Vagina (tissue), 2 donors: Measurements from ENCODE around the gene DYNC1I1. TPM values are rescaled to one million over a fixed set of nuclear protein-coding genes. Genes with fewer than 3 reads are reported as not detected.

Experiments
- DNase-seq, 2 donors: peaks; one replicate each; pipeline ENCODE4 v3.0.0-alpha.2; 2017; ENCODE audit errors: extremely low spot score in 2 of 2
- H3K27ac ChIP-seq: fragments of 200-600 bp; sonication (generic); one replicate; pipeline ENCODE4 v1.5.1; 2019
- H3K27me3 ChIP-seq: fragments of 200-600 bp; sonication (generic); one replicate; pipeline ENCODE4 v1.5.1; 2019
- H3K36me3 ChIP-seq, 2 donors: fragments of 200-600 bp; sonication (generic); one replicate each; pipeline ENCODE4 v1.5.1; 2017 to 2019
- H3K4me1 ChIP-seq: fragments of 200-600 bp; sonication (generic); one replicate; pipeline ENCODE4 v1.5.1; 2019
- H3K4me3 ChIP-seq, 2 donors: fragments of 200-600 bp; sonication (generic); 1 replicate in 1 of 2; 2 replicates in 1 of 2; pipeline ENCODE4 v1.5.1; 2016 to 2019
- H3K9me3 ChIP-seq: fragments of 200-600 bp; sonication (generic); one replicate; pipeline ENCODE4 v1.5.1; 2019
- CTCF ChIP-seq, 3 experiments: fragments of 450-650 bp in 2 of 3; fragments of 200-600 bp in 1 of 3; sonication (generic) in 1 of 3; IDR thresholded peaks; one replicate each; pipeline ENCODE4 v1.5.1; 2017 to 2019; ENCODE audit warnings: antibody characterized with exemption in 3 of 3, mild to moderate bottlenecking in 2 of 3, moderate library complexity in 2 of 3
- POLR2A ChIP-seq, 2 donors: fragments of 450-650 bp; IDR thresholded peaks; one replicate each; pipeline ENCODE4 v1.6.1; 2017; ENCODE audit warnings: antibody characterized with exemption in 2 of 2, mild to moderate bottlenecking in 2 of 2, moderate library complexity in 2 of 2
- POLR2AphosphoS5 ChIP-seq, 2 donors: sonication (generic); formaldehyde crosslinking; IDR thresholded peaks; one replicate each; pipeline ENCODE4 v1.9.0; 2017; ENCODE audit warnings: antibody characterized with exemption in 2 of 2, mild to moderate bottlenecking in 2 of 2, low read depth in 1 of 2; ENCODE audit not compliant: insufficient read depth in 1 of 2
- intact Hi-C: fragments of 100-400 bp; cut with DNase I; formaldehyde crosslinking; loops from one replicate; pipeline ENCODE4 v1.15.1; 2023
- total RNA-seq: library from RNA; depleted of rRNA; stranded (reverse); fragments of >200 nt; gene quantifications from one replicate; pipeline ENCODE4 v1.2.3, GENCODE V29; 2016

The DYNC1I1 gene
- total RNA-seq, 1 donor from 2014 or later, result 12.0 TPM

GRCh38 chr7:95874541-95875265, 102.3 kb downstream of the DYNC1I1 start:
- H3K4me3 ChIP-seq, result no peak overlapping the region
- no peak for TF ChIP-seq CTCF (IDR thresholded peaks at IDR 0.05)
- TF ChIP-seq POLR2A (IDR thresholded peaks at IDR 0.05), result no peak
- TF ChIP-seq POLR2AphosphoS5 (IDR thresholded peaks at IDR 0.05; ENCODE audit: insufficient read depth in 1 of 2, low read depth in 1 of 2), result no peak
- no peak overlapping the region for H3K27ac ChIP-seq
- H3K9me3 ChIP-seq, result no peaks in the 10 kb centered on the region
- H3K36me3 ChIP-seq, result no peaks in the 10 kb centered on the region
- DNase-seq, result no peak
- H3K4me1 ChIP-seq, result no peaks in the 10 kb centered on the region
- no peaks in the 10 kb centered on the region for H3K27me3 ChIP-seq
- intact Hi-C loops, result loop anchor here (5.0 kb wide), 1 partner anchor 152 kb away; no protein-coding TSS in a partner anchor

- no peak overlapping the region for H3K4me3 ChIP-seq
- intact Hi-C loops, result no loop called here
- no peaks in the 10 kb centered on the region for H3K36me3 ChIP-seq
- H3K27me3 ChIP-seq, result no peaks in the 10 kb centered on the region
- no peak for TF ChIP-seq POLR2A (IDR thresholded peaks at IDR 0.05)
- TF ChIP-seq POLR2AphosphoS5 (IDR thresholded peaks at IDR 0.05; ENCODE audit: insufficient read depth in 1 of 2, low read depth in 1 of 2), result no peak
- no peak overlapping the region for H3K27ac ChIP-seq
- no peak for DNase-seq
- no peaks in the 10 kb centered on the region for H3K9me3 ChIP-seq
- H3K4me1 ChIP-seq, result no peaks in the 10 kb centered on the region
Observed at GRCh38 chr7:95875519-95875918, 103.2 kb downstream of the DYNC1I1 start.

GRCh38 chr7:95878677-95879076, 106.3 kb downstream of the DYNC1I1 start:
- no peaks in the 10 kb centered on the region for H3K27me3 ChIP-seq

GRCh38 chr7:95881597-95881996, 109.2 kb downstream of the DYNC1I1 start:
- intact Hi-C loops, result no loop called here
- no peak for DNase-seq
- no peaks in the 10 kb centered on the region for H3K4me1 ChIP-seq
- no peak overlapping the region for H3K4me3 ChIP-seq
- H3K36me3 ChIP-seq, result no peaks in the 10 kb centered on the region
- TF ChIP-seq POLR2AphosphoS5 (IDR thresholded peaks at IDR 0.05; ENCODE audit: insufficient read depth in 1 of 2, low read depth in 1 of 2) (no peak), POLR2A (IDR thresholded peaks at IDR 0.05) (no peak)
- no peak overlapping the region for H3K27ac ChIP-seq
- no peaks in the 10 kb centered on the region for H3K9me3 ChIP-seq
- H3K27me3 ChIP-seq, result no peaks in the 10 kb centered on the region

More at GRCh38 chr7:95878677-95879076, 106.3 kb downstream of the DYNC1I1 start:
- intact Hi-C loops, result no loop called here
- no peak overlapping the region for H3K4me3 ChIP-seq
- H3K36me3 ChIP-seq, result no peaks in the 10 kb centered on the region
- TF ChIP-seq CTCF (IDR thresholded peaks at IDR 0.05), result no peak
- no peak for TF ChIP-seq POLR2AphosphoS5 (IDR thresholded peaks at IDR 0.05; ENCODE audit: insufficient read depth in 1 of 2, low read depth in 1 of 2)
- TF ChIP-seq POLR2A (IDR thresholded peaks at IDR 0.05), result no peak
- no peaks in the 10 kb centered on the region for H3K9me3 ChIP-seq
- no peaks in the 10 kb centered on the region for H3K4me1 ChIP-seq
- no peak for DNase-seq
- H3K27ac ChIP-seq, result no peak overlapping the region

GRCh38 chr7:95883217-95883616, 110.9 kb downstream of the DYNC1I1 start:
- no peak overlapping the region for H3K4me3 ChIP-seq
- H3K36me3 ChIP-seq, result no peaks in the 10 kb centered on the region
- H3K9me3 ChIP-seq, result no peaks in the 10 kb centered on the region
- DNase-seq, result no peak
- H3K4me1 ChIP-seq, result no peaks in the 10 kb centered on the region
- TF ChIP-seq POLR2A (IDR thresholded peaks at IDR 0.05) (no peak), CTCF (IDR thresholded peaks at IDR 0.05) (no peak), POLR2AphosphoS5 (IDR thresholded peaks at IDR 0.05; ENCODE audit: insufficient read depth in 1 of 2, low read depth in 1 of 2) (no peak)
- H3K27ac ChIP-seq, result no peak overlapping the region
- intact Hi-C loops, result no loop called here
- H3K27me3 ChIP-seq, result no peaks in the 10 kb centered on the region

GRCh38 chr7:95886501-95887090, 114.2 kb downstream of the DYNC1I1 start:
- Histone ChIP-seq H3K27me3 (no peaks in the 10 kb centered on the region), H3K4me1 (no peaks in the 10 kb centered on the region), H3K4me3 (no peak overlapping the region), H3K36me3 (no peaks in the 10 kb centered on the region), H3K27ac (no peak overlapping the region), H3K9me3 (no peaks in the 10 kb centered on the region)
- DNase-seq, result no peak
- intact Hi-C loops, result no loop called here
- TF ChIP-seq POLR2A (IDR thresholded peaks at IDR 0.05) (no peak), POLR2AphosphoS5 (IDR thresholded peaks at IDR 0.05; ENCODE audit: insufficient read depth in 1 of 2, low read depth in 1 of 2) (no peak), CTCF (IDR thresholded peaks at IDR 0.05) (no peak)
